ENCODE results near the gene UGT1A4. TPM values are rescaled to one million over a fixed set of nuclear protein-coding genes. Genes with fewer than 3 reads are reported as not detected.

Gene UGT1A4
- total and polyA plus RNA-seq, 4 donors, result not detected

DNA sequence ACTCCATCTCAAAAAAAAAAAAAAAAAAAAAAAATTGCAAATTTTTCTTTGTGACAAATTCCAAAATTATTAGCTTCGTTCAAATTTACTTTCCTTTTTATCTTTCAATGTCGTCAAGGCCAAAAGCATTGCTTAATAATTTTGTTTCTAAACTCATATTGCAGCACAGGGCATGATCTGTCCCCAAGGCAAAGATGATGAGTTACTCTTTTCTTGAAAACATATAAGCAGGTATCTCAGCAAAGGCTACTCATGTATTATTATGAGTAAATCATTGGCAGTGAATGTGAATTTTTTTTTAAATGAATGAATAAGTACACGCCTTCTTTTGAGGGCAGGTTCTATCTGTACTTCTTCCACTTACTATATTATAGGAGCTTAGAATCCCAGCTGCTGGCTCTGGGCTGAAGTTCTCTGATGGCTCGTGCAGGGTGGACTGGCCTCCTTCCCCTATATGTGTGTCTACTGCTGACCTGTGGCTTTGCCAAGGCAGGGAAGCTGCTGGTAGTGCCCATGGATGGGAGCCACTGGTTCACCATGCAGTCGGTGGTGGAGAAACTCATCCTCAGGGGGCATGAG is 36.9 kb upstream of the UGT1A4 start, which contains the start of gene UGT1A7:
UGT1A7 (plus strand) TSS at position 381 of the 579 bp plus-strand sequence; CDS start at position 418, 37 bp downstream.
- no peak for DNase-seq (ENCODE audit: low read depth in 4 of 6, low spot score in 6 of 6)
- no peaks in the 10 kb centered on the region for H3K9me3 ChIP-seq (ENCODE audit: control insufficient read depth, insufficient read depth, low read length)
- H3K4me3 ChIP-seq (ENCODE audit: low read depth, low read length), result no peak within 1 kb of the TSS
- no peaks in the 10 kb centered on the region for H3K36me3 ChIP-seq (ENCODE audit: control insufficient read depth, insufficient read depth, low read length)
- 100% methylated on average over 1 of the region's 5 CpGs for WGBS (ENCODE audit: insufficient coverage)
- no peak within 1 kb of the TSS for H3K27ac ChIP-seq (ENCODE audit: low read depth, low read length)
- no peaks in the 10 kb centered on the region for H3K27me3 ChIP-seq (ENCODE audit: control insufficient read depth, insufficient read depth, low read length)
- no peaks in the 10 kb centered on the region for H3K4me1 ChIP-seq (ENCODE audit: control insufficient read depth, insufficient read depth, low read length)

DNA sequence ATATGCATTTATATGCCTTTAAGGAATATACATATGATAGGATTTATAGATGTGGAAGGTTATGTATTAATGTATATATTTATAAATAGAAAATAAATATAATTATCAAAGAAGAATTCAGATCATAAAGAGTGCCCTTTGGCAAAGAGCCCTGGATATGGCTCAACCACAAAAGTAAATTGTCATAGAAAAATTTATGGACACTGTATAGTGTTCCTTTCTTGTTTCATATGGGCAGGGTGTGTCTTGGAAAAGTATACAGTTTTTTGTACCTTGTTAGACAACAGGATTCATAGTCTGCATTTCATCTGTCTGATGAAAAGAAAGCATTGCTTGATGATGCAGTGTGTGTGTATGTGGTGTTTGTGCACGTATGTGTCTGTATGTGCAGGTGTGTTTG is 33.9 kb upstream of the UGT1A4 start:
- no CpG with 5 or more reads among the region's 1 CpG for WGBS (ENCODE audit: insufficient coverage)
- Histone ChIP-seq H3K4me3 (ENCODE audit: low read depth, low read length) (no peak overlapping the region), H3K27ac (ENCODE audit: low read depth, low read length) (no peak overlapping the region), H3K4me1 (ENCODE audit: control insufficient read depth, insufficient read depth, low read length) (no peaks in the 10 kb centered on the region), H3K27me3 (ENCODE audit: control insufficient read depth, insufficient read depth, low read length) (no peaks in the 10 kb centered on the region), H3K36me3 (ENCODE audit: control insufficient read depth, insufficient read depth, low read length) (no peaks in the 10 kb centered on the region), H3K9me3 (ENCODE audit: control insufficient read depth, insufficient read depth, low read length) (no peaks in the 10 kb centered on the region)
- DNase-seq (ENCODE audit: low read depth in 4 of 6, low spot score in 6 of 6), result no peak

DNA sequence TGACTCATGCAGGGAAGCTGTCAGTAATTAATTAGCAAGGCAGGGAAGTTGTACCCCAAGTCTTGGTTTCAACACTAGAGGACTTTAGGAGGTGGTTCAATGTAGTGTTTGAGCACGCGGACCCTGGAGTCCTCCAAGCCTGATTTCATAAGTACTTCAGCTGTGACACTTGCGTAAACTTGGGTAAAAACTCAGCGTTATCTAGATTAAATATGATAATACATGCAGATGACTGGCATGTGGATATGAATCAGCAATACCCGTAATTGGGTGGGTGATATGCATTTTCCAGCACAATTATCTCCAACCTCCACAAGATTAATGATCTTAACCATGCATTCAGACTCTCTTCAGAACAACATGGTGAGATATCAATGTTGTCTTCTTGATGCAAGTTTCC is 31.6 kb upstream of the UGT1A4 start:
- Histone ChIP-seq H3K27ac (ENCODE audit: low read depth, low read length) (no peak overlapping the region), H3K9me3 (ENCODE audit: control insufficient read depth, insufficient read depth, low read length) (no peaks in the 10 kb centered on the region), H3K4me3 (ENCODE audit: low read depth, low read length) (no peak overlapping the region), H3K4me1 (ENCODE audit: control insufficient read depth, insufficient read depth, low read length) (no peaks in the 10 kb centered on the region), H3K36me3 (ENCODE audit: control insufficient read depth, insufficient read depth, low read length) (no peaks in the 10 kb centered on the region), H3K27me3 (ENCODE audit: control insufficient read depth, insufficient read depth, low read length) (no peaks in the 10 kb centered on the region)
- no peak for DNase-seq (ENCODE audit: low read depth in 4 of 6, low spot score in 6 of 6)
- 67% methylated on average over 3 of the region's 5 CpGs for WGBS (ENCODE audit: insufficient coverage)

DNA sequence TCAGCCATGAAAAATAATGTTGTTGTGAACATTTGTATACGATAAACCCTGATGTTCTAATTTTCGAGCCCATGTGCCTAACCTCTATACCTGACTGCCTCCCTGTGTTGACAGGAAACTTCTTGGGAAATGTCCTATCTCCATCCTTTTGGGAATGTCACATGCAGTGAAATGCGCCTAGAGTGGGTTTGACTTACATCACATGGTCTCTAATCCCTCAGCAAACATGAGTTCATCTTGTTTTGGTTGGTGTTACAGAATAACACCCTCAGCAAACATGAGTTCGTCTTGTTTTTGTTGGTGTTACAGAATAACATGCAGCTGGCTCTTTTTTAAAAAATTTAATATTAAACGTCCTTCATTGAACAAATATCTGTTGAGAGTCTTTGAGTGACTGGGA is 30.2 kb upstream of the UGT1A4 start:
- no peak for DNase-seq (ENCODE audit: low read depth in 4 of 6, low spot score in 6 of 6)
- 100% methylated on average over 2 of the region's 5 CpGs for WGBS (ENCODE audit: insufficient coverage)

DNA sequence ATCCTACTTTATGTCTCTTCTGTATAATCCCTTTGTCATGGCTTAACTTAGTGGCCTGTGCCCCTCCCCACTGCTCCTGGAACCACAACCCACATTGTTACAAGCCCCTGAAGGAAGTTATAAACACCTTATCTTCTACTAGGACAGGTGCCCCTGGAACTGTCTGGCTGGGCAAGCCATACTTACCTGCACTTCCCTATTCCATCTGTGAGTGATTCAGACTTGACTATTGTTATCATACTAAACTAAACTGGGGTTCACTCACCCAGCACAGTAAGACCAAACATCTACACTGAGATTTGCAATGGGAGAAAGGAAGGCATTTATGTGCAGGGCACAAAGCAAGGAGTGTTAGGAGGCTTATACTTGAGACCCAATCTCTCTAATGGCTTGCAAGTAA is 29.5 kb upstream of the UGT1A4 start:
- no peak overlapping the region for H3K27ac ChIP-seq (ENCODE audit: low read depth, low read length)
- no peak for DNase-seq (ENCODE audit: low read depth in 4 of 6, low spot score in 6 of 6)
- H3K4me3 ChIP-seq (ENCODE audit: low read depth, low read length), result no peak overlapping the region
- H3K9me3 ChIP-seq (ENCODE audit: control insufficient read depth, insufficient read depth, low read length), result no peaks in the 10 kb centered on the region
- H3K36me3 ChIP-seq (ENCODE audit: control insufficient read depth, insufficient read depth, low read length), result no peaks in the 10 kb centered on the region
- H3K27me3 ChIP-seq (ENCODE audit: control insufficient read depth, insufficient read depth, low read length), result no peaks in the 10 kb centered on the region
- no peaks in the 10 kb centered on the region for H3K4me1 ChIP-seq (ENCODE audit: control insufficient read depth, insufficient read depth, low read length)

More for the DNA sequence above, 30.2 kb upstream of the UGT1A4 start:
- no peaks in the 10 kb centered on the region for H3K27me3 ChIP-seq (ENCODE audit: control insufficient read depth, insufficient read depth, low read length)
- H3K36me3 ChIP-seq (ENCODE audit: control insufficient read depth, insufficient read depth, low read length), result no peaks in the 10 kb centered on the region
- no peaks in the 10 kb centered on the region for H3K9me3 ChIP-seq (ENCODE audit: control insufficient read depth, insufficient read depth, low read length)
- no peaks in the 10 kb centered on the region for H3K4me1 ChIP-seq (ENCODE audit: control insufficient read depth, insufficient read depth, low read length)
- H3K27ac ChIP-seq (ENCODE audit: low read depth, low read length), result no peak overlapping the region
- no peak overlapping the region for H3K4me3 ChIP-seq (ENCODE audit: low read depth, low read length)

DNA sequence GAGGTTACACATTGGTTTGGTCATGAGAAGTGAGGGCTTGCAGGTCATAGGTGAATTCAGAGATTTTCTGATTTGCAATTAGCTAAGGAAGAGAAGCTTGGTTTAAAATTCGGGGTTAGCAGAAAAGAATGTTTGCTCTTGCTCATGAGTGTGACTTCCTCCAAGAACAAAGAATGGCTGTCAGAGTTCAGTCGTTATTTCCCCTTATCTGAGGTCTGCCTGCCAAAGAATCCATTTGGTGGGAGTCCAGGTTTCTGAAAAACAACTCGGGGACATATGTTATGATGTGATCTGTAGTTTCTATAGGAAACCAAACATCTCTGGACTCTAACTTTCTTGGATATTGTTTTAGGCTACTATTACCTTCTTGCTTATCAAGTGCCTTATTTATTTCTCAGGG is 29.0 kb upstream of the UGT1A4 start:
- 52% methylated on average over 2 of the region's 3 CpGs for WGBS (ENCODE audit: insufficient coverage)
- Histone ChIP-seq H3K4me1 (ENCODE audit: control insufficient read depth, insufficient read depth, low read length) (no peaks in the 10 kb centered on the region), H3K27me3 (ENCODE audit: control insufficient read depth, insufficient read depth, low read length) (no peaks in the 10 kb centered on the region), H3K36me3 (ENCODE audit: control insufficient read depth, insufficient read depth, low read length) (no peaks in the 10 kb centered on the region), H3K27ac (ENCODE audit: low read depth, low read length) (no peak overlapping the region), H3K4me3 (ENCODE audit: low read depth, low read length) (no peak overlapping the region), H3K9me3 (ENCODE audit: control insufficient read depth, insufficient read depth, low read length) (no peaks in the 10 kb centered on the region)
- no peak for DNase-seq (ENCODE audit: low read depth in 4 of 6, low spot score in 6 of 6)

DNA sequence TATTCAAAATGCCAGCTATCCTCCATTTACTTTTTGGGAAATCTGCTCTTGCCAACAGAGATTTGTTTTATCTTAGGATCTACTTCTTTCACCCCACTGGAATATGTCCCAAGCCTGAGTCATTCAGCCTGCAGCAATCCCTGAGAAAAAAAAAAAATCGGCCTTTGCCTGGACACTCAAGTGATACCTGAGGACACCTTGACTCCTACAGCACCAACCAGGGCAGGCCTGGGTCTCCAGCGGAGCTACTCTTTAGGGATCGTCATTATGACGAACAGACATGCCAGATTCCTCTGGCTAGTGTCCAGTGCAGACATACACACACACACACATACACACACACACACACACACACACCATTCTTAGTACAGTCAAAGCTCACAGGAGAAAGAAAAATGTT is 28.1 kb upstream of the UGT1A4 start:
- Histone ChIP-seq H3K4me1 (ENCODE audit: control insufficient read depth, insufficient read depth, low read length) (no peaks in the 10 kb centered on the region), H3K27ac (ENCODE audit: low read depth, low read length) (no peak overlapping the region), H3K9me3 (ENCODE audit: control insufficient read depth, insufficient read depth, low read length) (no peaks in the 10 kb centered on the region), H3K27me3 (ENCODE audit: control insufficient read depth, insufficient read depth, low read length) (no peaks in the 10 kb centered on the region), H3K36me3 (ENCODE audit: control insufficient read depth, insufficient read depth, low read length) (no peaks in the 10 kb centered on the region), H3K4me3 (ENCODE audit: low read depth, low read length) (no peak overlapping the region)
- WGBS (ENCODE audit: insufficient coverage), result 90% methylated on average over 1 of the region's 4 CpGs
- DNase-seq (ENCODE audit: low read depth in 4 of 6, low spot score in 6 of 6), result no peak

DNA sequence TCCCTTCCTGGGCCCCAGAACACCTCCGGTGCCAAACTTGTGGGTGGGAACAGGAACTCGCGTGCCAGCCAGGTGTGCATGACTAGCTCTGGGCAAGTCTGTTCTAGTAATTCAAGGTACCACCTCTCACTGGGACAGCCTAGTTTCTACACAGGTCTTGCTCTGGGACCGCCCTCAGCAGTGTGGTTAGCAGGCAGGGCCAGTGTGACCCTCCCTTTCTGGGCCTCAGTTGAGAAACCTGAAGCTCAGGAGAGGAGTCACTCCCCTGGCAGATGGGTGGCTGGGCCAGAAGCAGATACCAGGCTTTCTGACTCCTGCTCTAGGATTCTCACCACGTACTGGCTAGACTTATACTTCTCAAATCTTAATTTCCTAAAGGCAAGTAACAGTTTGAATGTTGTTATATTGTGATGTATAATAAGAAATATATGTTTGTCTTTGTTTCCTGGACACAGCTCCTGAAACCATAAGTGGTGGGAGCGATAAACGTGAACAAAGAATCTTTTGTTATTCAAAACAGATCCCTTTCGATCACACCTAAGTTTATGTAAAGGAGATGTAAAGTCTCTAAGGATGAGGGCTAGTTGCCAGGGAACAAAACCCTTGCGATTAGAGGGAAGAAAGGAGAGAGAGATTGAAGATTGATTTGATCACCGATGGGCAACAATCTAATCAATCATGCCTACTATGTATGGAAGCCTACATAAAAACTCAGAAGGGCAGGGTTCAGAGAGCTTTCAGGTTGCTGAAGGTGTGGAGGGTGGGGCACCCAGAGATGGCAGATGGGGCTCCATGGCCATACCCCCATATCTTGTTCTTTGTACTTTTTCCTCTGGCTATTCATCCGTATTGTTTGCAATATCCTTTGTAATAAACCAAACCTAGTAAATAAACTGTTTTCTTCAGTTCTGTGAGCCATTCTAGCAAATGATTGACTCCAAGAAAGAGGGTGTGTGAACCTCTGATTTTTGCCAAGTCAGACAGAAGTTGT is 26.8 kb upstream of the UGT1A4 start:
- H3K36me3 ChIP-seq (ENCODE audit: control insufficient read depth, insufficient read depth, low read length), result no peaks in the 10 kb centered on the region
- no peaks in the 10 kb centered on the region for H3K4me1 ChIP-seq (ENCODE audit: control insufficient read depth, insufficient read depth, low read length)
- H3K27me3 ChIP-seq (ENCODE audit: control insufficient read depth, insufficient read depth, low read length), result no peaks in the 10 kb centered on the region
- DNase-seq (ENCODE audit: low read depth in 4 of 6, low spot score in 6 of 6), result no peak
- H3K9me3 ChIP-seq (ENCODE audit: control insufficient read depth, insufficient read depth, low read length), result no peaks in the 10 kb centered on the region
- 85% methylated on average over 5 of the region's 11 CpGs for WGBS (ENCODE audit: insufficient coverage)
- H3K4me3 ChIP-seq (ENCODE audit: low read depth, low read length), result no peak overlapping the region
- H3K27ac ChIP-seq (ENCODE audit: low read depth, low read length), result no peak overlapping the region

DNA sequence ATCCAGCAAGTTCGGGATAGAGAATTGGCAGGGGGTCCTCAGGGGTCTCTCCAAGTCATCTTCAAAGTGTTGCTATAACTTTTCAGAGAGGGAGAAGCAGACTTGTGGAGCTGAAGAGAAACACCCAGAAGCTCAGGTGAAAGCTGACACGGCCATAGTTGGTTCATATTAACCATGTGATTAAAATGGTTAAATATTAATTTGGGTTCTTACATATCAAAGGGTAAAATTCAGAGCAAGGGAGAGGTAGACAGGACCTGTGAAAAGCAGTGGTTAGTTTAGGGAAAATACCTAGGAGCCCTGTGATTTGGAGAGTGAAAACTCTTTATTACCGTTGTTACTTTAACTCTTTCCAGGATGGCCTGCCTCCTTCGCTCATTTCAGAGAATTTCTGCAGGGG is 25.9 kb upstream of the UGT1A4 start, which contains the start of gene UGT1A6:
UGT1A6 (plus strand) TSS at position 243 of the 400 bp plus-strand sequence; CDS start at position 358, 115 bp downstream.
- H3K27me3 ChIP-seq (ENCODE audit: control insufficient read depth, insufficient read depth, low read length), result no peaks in the 10 kb centered on the region
- no peak within 1 kb of the TSS for H3K4me3 ChIP-seq (ENCODE audit: low read depth, low read length)
- 88% methylated on average over 3 of the region's 4 CpGs for WGBS (ENCODE audit: insufficient coverage)
- H3K27ac ChIP-seq (ENCODE audit: low read depth, low read length), result no peak within 1 kb of the TSS
- H3K36me3 ChIP-seq (ENCODE audit: control insufficient read depth, insufficient read depth, low read length), result no peaks in the 10 kb centered on the region
- DNase-seq (ENCODE audit: low read depth in 4 of 6, low spot score in 6 of 6), result no peak
- H3K4me1 ChIP-seq (ENCODE audit: control insufficient read depth, insufficient read depth, low read length), result no peaks in the 10 kb centered on the region
- no peaks in the 10 kb centered on the region for H3K9me3 ChIP-seq (ENCODE audit: control insufficient read depth, insufficient read depth, low read length)

All from spinal cord (tissue), 10 donors.